ENCODE measurements around the gene TFB1M. TPM values are rescaled to one million over a fixed set of nuclear protein-coding genes. Genes with fewer than 3 reads are reported as not detected.
"Not testable (repeated sequence)": the region's sequence is repeated elsewhere in the genome, so short reads cannot be mapped to it uniquely, and the experiment has no call there.

TFB1M gene
- total RNA-seq, 8 experiments from 2014 or later, result 14.6 to 38.9 (median 21.0) TPM

- Histone ChIP-seq H3K27ac (no peak overlapping the region), H3K4me1 (replicated peaks in 1 of 2) (no peaks in the 10 kb centered on the region), H3K4me3 (no peak overlapping the region)
- 90 to 100% (median 94%) methylated on average over 2 of the region's 4 CpGs; no CpG with 5 or more reads in 5 of the 10 experiments for WGBS, 10 experiments
- no peak for ATAC-seq (replicated peaks in 6 of 8)
- in situ Hi-C loops (cut with MboI; ENCODE audit: low pct_unique_long_range_greater_than_20kb in 2 of 9, low sequenced_read_pairs in 9 of 9, unreplicated experiment in 9 of 9), result no loop called here
Observed at GRCh38 chr6:155234687-155235086, 79.6 kb downstream of the TFB1M start.

- no peak overlapping the region for H3K27ac ChIP-seq
- H3K4me1 ChIP-seq (replicated peaks in 1 of 2), result no peaks in the 10 kb centered on the region
- ATAC-seq (replicated peaks in 6 of 8), result peak in 2 of 8 experiments; percentile 25 to 41
- in situ Hi-C loops (cut with MboI; ENCODE audit: low pct_unique_long_range_greater_than_20kb in 2 of 9, low sequenced_read_pairs in 9 of 9, unreplicated experiment in 9 of 9), result no loop called here
- H3K4me3 ChIP-seq, result no peak overlapping the region
- WGBS, 10 experiments, result 0 to 100% (median 65%) methylated on average over 1 to 4 of the region's 4 CpGs; no CpG with 5 or more reads in 2 of the 10 experiments
Observed at GRCh38 chr6:155234167-155234566, 80.1 kb downstream of the TFB1M start.

- H3K4me1 ChIP-seq (replicated peaks in 1 of 2), result no peaks in the 10 kb centered on the region
- H3K27ac ChIP-seq, result no peak overlapping the region
- H3K4me3 ChIP-seq, result no peak overlapping the region
- 40 to 100% (median 92%) methylated on average over 1 to 6 of the region's 6 CpGs; no CpG with 5 or more reads in 1 of the 10 experiments for WGBS, 10 experiments
- ATAC-seq (replicated peaks in 6 of 8), result no peak
- in situ Hi-C loops (cut with MboI; ENCODE audit: low pct_unique_long_range_greater_than_20kb in 2 of 9, low sequenced_read_pairs in 9 of 9, unreplicated experiment in 9 of 9), result no loop called here
Observed at GRCh38 chr6:155232848-155233247, 81.4 kb downstream of the TFB1M start.

- H3K4me1 ChIP-seq (replicated peaks in 1 of 2); in situ Hi-C loops (cut with MboI; ENCODE audit: low pct_unique_long_range_greater_than_20kb in 2 of 9, low sequenced_read_pairs in 9 of 9, unreplicated experiment in 9 of 9); H3K27ac ChIP-seq; H3K4me3 ChIP-seq: not testable (repeated sequence)
- peak in 2 of 8 experiments; percentile 66 to 75 for ATAC-seq (replicated peaks in 6 of 8)
- 33 to 100% (median 82%) methylated on average over 1 to 4 of the region's 4 CpGs; no CpG with 5 or more reads in 4 of the 10 experiments for WGBS, 10 experiments
Observed at GRCh38 chr6:155230975-155231374, 83.3 kb downstream of the TFB1M start.

GRCh38 chr6:155228546-155229166, 85.6 kb downstream of the TFB1M start:
- in situ Hi-C loops (cut with MboI; ENCODE audit: low pct_unique_long_range_greater_than_20kb in 2 of 9, low sequenced_read_pairs in 9 of 9, unreplicated experiment in 9 of 9), result no loop called here
- 25 to 100% (median 91%) methylated on average over 2 to 10 of the region's 13 CpGs; no CpG with 5 or more reads in 2 of the 10 experiments for WGBS, 10 experiments
- ATAC-seq (replicated peaks in 6 of 8), result peak in 3 of 8 experiments; percentile 18 to 65 (median 49)
- H3K4me1 ChIP-seq (replicated peaks in 1 of 2), result no peaks in the 10 kb centered on the region
- H3K27ac ChIP-seq, result no peak overlapping the region
- no peak overlapping the region for H3K4me3 ChIP-seq

- Histone ChIP-seq H3K4me1 (replicated peaks in 1 of 2) (no peaks in the 10 kb centered on the region), H3K4me3 (no peak overlapping the region), H3K27ac (no peak overlapping the region)
- 20 to 100% (median 79%) methylated on average over 1 to 4 of the region's 4 CpGs; no CpG with 5 or more reads in 2 of the 10 experiments for WGBS, 10 experiments
- in situ Hi-C loops (cut with MboI; ENCODE audit: low pct_unique_long_range_greater_than_20kb in 2 of 9, low sequenced_read_pairs in 9 of 9, unreplicated experiment in 9 of 9), result no loop called here
- no peak for ATAC-seq (replicated peaks in 6 of 8)
Observed at GRCh38 chr6:155227046-155227445, 87.2 kb downstream of the TFB1M start.

GRCh38 chr6:155224618-155225017, 89.7 kb downstream of the TFB1M start:
- Histone ChIP-seq H3K4me1 (replicated peaks in 1 of 2) (no peaks in the 10 kb centered on the region), H3K4me3 (no peak overlapping the region), H3K27ac (no peak overlapping the region)
- WGBS, 10 experiments, result 67 to 100% (median 93%) methylated on average over 1 to 6 of the region's 7 CpGs; no CpG with 5 or more reads in 1 of the 10 experiments
- ATAC-seq (replicated peaks in 6 of 8), result no peak
- in situ Hi-C loops (cut with MboI; ENCODE audit: low pct_unique_long_range_greater_than_20kb in 2 of 9, low sequenced_read_pairs in 9 of 9, unreplicated experiment in 9 of 9), result no loop called here

DNA sequence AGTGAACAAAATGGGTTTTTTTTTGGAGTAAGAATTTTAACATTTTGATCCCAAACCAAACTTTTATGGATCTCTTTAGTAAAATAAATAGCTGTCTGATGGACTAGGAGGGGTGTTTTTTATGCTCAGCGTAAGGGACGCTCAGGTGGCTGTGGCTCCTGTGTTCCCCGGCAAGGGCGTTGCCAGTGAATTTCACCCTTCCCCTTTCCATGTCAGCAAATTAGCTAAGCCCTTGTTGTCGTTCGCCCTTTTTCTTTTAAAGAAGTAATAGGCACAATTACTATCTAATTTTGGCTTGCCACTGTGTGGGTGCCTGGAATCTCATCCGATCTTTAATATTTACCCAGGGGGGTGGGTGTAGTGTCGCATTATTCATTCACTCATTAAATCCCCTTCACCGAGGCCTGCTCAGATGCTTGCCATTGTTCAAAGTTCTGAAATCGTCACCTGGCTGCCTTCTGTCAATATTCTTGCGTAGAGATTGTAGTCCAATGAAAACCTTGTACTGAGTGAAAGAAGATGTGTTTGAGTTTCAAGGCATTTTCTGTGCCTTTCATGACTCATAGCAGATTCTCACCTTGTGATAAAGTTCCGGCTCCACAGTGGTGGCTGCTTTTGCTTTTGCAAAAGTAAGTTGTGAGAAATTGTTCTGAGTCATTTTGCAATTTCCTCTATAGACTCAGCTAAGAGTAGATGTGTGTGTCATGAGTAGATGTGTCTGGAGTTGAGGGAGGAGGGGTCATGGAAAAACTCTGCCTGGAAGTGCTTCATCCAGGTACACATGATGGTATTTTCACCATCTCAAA, 90.4 kb downstream of the TFB1M start:
- in situ Hi-C loops (cut with MboI; ENCODE audit: low pct_unique_long_range_greater_than_20kb in 2 of 9, low sequenced_read_pairs in 9 of 9, unreplicated experiment in 9 of 9), result no loop called here
- WGBS, 10 experiments, result 60 to 97% (median 78%) methylated on average over 2 to 12 of the region's 12 CpGs; no CpG with 5 or more reads in 1 of the 10 experiments
- Histone ChIP-seq H3K4me1 (replicated peaks in 1 of 2) (no peaks in the 10 kb centered on the region), H3K4me3 (no peak overlapping the region), H3K27ac (no peak overlapping the region)
- ATAC-seq (replicated peaks in 6 of 8), result peak in 5 of 8 experiments; percentile 28 to 51 (median 41)

- H3K27ac ChIP-seq, result no peak overlapping the region
- no peak overlapping the region for H3K4me3 ChIP-seq
- no peak for ATAC-seq (replicated peaks in 6 of 8)
- H3K4me1 ChIP-seq (replicated peaks in 1 of 2), result peaks cover 0 to 3% of the 10 kb centered on the region in 2 donors
- 71 to 100% (median 91%) methylated on average over 1 to 4 of the region's 4 CpGs; no CpG with 5 or more reads in 2 of the 10 experiments for WGBS, 10 experiments
- in situ Hi-C loops (cut with MboI; ENCODE audit: low pct_unique_long_range_greater_than_20kb in 2 of 9, low sequenced_read_pairs in 9 of 9, unreplicated experiment in 9 of 9), result no loop called here
Observed at GRCh38 chr6:155222506-155222905, 91.8 kb downstream of the TFB1M start.

DNA sequence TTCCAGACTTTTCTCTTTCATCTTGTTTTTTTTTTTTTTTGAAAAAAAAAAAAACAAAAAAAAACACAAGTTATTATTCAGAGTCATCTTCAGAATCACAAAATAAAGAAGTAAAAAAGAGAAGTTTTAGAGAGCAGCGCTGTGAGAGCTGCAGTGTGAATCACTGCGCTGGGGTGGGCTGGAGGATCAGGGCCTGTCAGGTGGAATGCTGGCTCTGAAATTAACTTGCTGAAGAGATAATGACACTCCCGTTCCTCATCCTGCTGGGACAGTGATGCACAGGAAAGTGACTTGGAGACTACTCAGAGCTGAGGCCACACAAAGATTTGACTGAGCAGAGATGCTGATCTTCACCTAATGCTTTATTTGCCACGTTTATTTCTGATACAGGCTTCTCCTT, 93.2 kb downstream of the TFB1M start:
- WGBS, 10 experiments, result 60 to 96% (median 92%) methylated on average over 1 to 4 of the region's 4 CpGs; no CpG with 5 or more reads in 2 of the 10 experiments
- ATAC-seq (replicated peaks in 6 of 8), result no peak
- in situ Hi-C loops (cut with MboI; ENCODE audit: low pct_unique_long_range_greater_than_20kb in 2 of 9, low sequenced_read_pairs in 9 of 9, unreplicated experiment in 9 of 9), result no loop called here
- Histone ChIP-seq H3K4me1 (replicated peaks in 1 of 2) (peaks cover 9 to 13% of the 10 kb centered on the region in 2 donors), H3K27ac (no peak overlapping the region), H3K4me3 (no peak overlapping the region)

- no peak overlapping the region for H3K27ac ChIP-seq
- 52 to 100% (median 93%) methylated on average over 1 to 4 of the region's 5 CpGs; no CpG with 5 or more reads in 3 of the 10 experiments for WGBS, 10 experiments
- ATAC-seq (replicated peaks in 6 of 8), result no peak
- no peak overlapping the region for H3K4me3 ChIP-seq
- in situ Hi-C loops (cut with MboI; ENCODE audit: low pct_unique_long_range_greater_than_20kb in 2 of 9, low sequenced_read_pairs in 9 of 9, unreplicated experiment in 9 of 9), result no loop called here
- peaks cover 9 to 13% of the 10 kb centered on the region in 2 donors for H3K4me1 ChIP-seq (replicated peaks in 1 of 2)
Observed at GRCh38 chr6:155219858-155220301, 94.4 kb downstream of the TFB1M start.

- ATAC-seq (replicated peaks in 6 of 8), result no peak
- Histone ChIP-seq H3K4me3 (no peak overlapping the region), H3K4me1 (replicated peaks in 1 of 2) (peaks cover 9 to 13% of the 10 kb centered on the region in 2 donors), H3K27ac (no peak overlapping the region)
- in situ Hi-C loops (cut with MboI; ENCODE audit: low pct_unique_long_range_greater_than_20kb in 2 of 9, low sequenced_read_pairs in 9 of 9, unreplicated experiment in 9 of 9), result no loop called here
- WGBS, 10 experiments, result 90 to 100% (median 94%) methylated on average over 1 to 5 of the region's 7 CpGs; no CpG with 5 or more reads in 1 of the 10 experiments
Observed at GRCh38 chr6:155219299-155219698, 95.0 kb downstream of the TFB1M start.

DNA sequence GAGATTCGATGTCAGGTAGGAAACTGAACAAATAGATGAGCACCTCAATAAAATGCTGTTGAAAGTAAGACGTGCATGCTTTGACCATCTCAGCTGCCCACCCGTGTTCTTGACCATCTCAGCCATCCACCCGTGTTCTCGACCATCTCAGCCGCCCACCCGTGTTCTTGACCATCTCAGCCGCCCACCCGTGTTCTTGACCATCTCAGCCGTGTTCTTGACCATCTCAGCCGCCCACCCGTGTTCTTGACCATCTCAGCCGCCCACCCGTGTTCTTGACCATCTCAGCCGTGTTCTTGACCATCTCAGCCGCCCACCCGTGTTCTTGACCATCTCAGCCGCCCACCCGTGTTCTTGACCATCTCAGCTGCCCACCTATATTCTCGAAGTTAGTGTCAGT, 95.6 kb downstream of the TFB1M start:
- H3K4me3 ChIP-seq; in situ Hi-C loops (cut with MboI; ENCODE audit: low pct_unique_long_range_greater_than_20kb in 2 of 9, low sequenced_read_pairs in 9 of 9, unreplicated experiment in 9 of 9); ATAC-seq (replicated peaks in 6 of 8); H3K27ac ChIP-seq: not testable (repeated sequence)
- 0 to 40% (median 0%) methylated on average over 1 of the region's 20 CpGs; no CpG with 5 or more reads in 7 of the 10 experiments for WGBS, 10 experiments
- peaks cover 9 to 13% of the 10 kb centered on the region in 2 donors for H3K4me1 ChIP-seq (replicated peaks in 1 of 2)

All from motor neuron (in vitro differentiated cells).